ENCODE measurements around the gene ARHGAP25.

ARHGAP25 gene

DNA sequence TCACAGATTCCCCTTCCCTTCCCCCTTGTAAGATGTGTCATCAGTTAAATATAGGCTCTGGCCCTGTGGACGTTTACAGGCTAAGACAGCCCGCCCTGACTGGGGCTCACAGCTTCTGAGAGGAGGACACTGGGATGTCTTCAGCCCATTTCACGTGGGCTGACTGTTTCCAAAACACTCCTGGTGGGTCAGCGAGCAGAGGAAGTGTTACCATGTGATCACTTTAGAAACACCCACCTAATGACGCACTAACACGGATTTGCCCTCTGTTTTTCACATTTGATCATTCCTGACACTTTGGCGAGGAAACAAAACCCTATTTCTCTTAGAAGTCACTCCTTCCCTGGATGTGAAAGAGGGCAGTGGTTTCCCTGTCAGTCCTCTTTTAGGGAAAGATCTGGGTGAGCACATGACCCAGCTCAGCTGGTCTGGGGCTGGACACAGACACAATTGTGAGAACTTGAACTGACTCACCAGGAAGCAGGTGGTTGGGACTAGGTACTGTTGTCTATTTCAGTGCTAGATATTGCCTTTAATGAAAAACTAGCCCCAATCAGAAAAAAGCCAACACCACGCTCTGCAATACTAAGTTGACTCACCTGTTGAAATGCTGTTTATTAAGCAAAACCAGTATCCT is 97.7 kb downstream of the ARHGAP25 start:
- DNase-seq (ENCODE audit: low spot score) = peak; percentile 39

GRCh38 chr2:68833162-68833561 is 98.6 kb downstream of the ARHGAP25 start:
- DNase-seq (ENCODE audit: low spot score) = no peak

DNA sequence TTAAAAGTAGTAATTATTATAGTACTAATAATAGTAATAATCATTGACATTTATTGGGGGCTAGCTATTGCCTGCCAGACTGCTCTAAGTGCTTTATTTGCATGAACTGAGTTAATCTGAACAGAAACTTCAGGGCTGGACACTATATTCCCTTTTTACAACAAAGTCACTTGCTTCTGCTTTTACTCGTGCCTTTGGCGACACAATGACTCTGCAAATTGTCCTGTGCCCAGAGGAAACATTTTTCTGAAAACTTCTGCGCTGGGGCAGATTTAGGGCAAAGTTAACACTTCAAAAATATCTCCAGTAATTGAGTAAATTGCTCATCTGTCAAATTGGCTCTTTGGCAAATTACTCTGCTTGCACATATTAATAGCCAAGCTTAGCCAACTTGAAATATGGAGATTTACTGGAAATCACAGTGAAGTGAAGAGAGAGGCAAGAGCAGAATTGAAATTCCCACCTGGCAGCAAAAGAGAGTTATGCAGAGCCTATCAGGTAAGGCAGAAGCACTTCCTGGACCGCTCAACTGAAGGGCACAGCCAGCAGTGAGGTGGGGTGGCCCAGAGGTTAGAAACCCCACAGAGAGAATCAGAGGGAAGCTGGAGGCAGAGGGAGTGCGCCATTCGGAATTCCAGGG is 100.2 kb downstream of the ARHGAP25 start:
- DNase-seq (ENCODE audit: low spot score) = no peak

DNA sequence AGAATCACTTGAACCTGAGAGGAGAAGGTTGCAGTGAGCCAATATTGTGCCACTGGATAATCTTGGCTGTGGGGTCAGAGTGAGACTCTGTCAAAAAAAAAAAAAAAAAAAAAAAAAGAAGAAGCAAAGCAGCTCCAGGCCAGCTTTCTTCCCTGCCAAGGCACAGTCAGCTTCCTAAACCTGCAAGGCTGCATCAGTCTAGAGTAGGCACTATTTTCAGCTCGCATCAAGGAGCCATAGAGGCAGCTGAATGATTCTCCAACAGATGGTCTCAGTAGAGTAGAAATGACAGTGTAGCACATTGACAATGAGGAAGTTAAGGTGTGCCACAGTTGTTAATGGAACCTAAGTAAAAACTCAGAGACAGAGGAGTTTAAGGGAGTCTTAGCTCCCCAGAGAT is 101.0 kb downstream of the ARHGAP25 start:
- no peak for DNase-seq (ENCODE audit: low spot score)

GRCh38 chr2:68837164-68837860 is 102.7 kb downstream of the ARHGAP25 start:
- no peak for DNase-seq (ENCODE audit: low spot score)

DNA sequence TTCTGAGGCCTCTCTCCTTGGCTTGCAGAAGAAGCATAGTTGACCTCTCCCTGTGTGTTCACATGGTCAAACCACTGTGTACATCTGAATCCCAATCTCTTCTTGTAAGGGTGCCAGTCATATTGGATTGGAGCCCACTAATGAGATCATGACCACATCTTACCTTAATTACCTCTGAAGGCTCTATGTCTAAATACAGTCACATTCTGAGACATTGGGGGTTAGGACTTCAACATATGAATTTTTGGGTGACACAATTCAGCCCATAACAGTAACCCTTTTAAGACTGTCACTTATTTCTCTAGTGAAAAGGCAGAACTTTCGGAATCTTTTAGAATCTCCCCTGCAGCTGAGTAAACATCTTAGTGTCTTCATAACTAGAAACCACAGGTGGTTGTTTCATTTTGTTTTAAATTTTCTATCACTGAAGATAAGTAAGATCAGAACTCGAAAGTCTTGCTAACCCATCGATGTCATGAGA is 103.3 kb downstream of the ARHGAP25 start:
- DNase-seq (ENCODE audit: low spot score) = no peak

DNA sequence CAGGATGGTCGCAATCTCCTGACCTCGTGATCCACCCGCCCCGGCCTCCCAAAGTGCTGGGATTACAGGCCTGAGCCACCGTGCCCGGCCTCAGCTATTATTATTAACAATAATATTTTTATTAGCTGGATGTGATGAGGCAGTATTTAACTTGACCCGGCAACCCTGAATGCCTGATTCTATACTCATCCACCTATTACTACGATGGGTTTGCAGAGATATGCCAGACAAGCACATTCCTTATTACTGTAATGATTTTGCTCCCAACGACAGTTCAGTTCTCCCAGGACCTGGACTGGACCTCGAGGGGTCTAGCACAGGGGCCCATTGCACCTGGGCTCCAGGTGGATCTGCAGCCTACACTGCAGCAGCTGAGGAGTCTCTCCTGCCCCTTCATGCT is 104.0 kb downstream of the ARHGAP25 start:
- no peak for DNase-seq (ENCODE audit: low spot score)

DNA sequence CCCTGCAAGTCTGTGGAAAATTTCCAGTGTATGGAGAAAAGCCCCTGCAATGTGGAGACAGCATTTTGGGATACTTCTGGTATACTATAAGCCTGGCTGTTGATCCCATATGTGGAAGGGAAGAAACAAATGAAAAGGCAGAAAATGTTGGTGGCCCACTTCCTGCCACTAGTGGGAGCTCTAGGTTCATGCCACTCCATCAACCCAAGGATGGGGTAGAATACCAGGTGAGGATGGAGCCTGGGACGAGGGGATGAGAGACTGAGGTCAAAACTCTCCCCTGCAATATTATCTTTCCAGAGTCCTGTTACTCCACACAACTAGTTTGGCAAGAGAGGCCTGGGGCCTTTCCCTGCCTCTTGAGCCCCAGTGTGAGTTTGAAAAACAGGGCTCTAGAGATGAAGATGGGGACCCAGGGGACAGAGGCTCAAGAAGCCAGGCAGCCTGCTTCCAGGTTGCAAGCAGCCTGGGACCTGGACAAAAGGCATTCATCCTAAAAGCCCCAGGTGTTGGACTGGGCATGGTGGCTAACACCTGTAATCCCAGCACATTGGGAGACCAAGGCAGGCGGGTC is 104.7 kb downstream of the ARHGAP25 start:
- no peak for DNase-seq (ENCODE audit: low spot score)

DNA sequence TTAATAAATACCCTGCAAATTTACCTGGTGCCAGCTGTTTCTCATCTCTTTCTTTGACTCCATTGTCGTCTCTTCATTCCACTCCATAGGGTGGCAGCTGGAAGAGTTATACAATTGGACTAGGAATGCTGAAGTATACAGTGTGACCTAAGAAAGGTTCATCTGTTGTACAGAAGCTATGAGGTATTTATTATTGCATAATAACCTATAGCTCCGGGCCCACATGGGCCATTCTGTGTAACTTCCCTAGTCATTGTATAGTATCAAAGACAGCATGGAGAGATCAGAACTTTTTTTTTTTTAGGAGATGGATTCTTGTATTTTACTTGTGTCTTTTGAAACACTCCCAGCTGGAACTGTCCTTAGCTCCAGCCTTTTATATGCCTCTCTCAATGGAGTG is 110.4 kb downstream of the ARHGAP25 start:
- no peak for DNase-seq (ENCODE audit: low spot score)

DNA sequence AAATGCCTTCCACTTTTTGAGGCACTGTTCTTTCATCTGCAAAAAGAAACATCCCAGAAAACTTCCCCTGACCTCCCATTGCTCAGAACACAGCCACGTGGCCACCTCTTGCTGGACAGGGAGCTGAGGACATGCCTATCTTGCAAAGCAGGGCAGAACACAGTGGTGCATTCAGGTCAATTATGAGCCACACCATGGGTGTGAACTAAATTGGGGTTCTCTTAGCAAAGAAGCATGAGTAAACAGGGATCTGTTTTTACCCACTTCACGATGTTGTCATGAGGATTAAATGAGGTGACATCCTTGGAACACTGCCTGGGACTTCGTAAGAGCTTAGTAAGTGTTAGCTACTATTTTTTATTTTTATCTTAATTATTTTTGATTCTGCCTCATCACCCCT is 111.5 kb downstream of the ARHGAP25 start:
- DNase-seq (ENCODE audit: low spot score) = no peak

DNA sequence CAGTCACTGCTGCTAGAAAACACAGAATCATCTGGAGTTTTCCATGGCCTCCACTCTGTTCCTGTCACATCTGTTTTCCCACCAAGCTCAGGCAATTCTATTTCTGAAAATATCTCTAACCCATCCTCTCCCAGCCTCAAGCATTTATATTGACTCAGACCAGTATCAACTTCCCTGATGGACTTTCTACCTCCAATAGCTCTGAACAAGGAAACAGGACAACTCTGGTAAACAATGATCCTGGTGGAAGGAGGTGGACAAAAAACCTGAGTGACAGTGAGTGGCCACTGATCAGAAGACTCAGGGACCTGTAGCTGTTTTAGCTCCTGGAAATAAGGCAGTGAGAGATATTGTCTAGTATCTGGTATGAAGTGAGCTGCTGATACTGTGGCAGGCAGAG is 113.1 kb downstream of the ARHGAP25 start:
- DNase-seq (ENCODE audit: low spot score) = no peak

DNA sequence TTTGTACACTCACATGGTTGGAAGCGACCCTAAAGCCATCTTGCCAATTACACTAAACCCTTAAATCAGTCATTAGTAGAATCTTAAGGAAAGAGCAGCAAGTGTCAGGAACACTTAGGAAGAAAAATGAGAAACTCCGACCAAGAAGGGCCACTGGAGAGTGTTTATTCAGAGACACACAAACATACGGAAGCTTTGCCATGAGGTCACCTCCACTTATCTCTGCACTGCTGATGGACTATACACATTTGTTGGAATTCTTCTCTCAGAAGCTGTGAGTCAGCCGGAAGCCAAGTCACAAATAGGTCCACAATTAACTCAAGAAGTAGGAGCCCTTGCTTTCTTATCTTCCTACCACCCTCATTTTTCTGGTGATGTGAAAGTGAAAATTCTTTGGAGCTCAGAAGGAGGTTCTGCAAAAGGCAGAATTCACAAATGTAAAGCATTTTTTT is 115.0 kb downstream of the ARHGAP25 start:
- no peak for DNase-seq (ENCODE audit: low spot score)

DNA sequence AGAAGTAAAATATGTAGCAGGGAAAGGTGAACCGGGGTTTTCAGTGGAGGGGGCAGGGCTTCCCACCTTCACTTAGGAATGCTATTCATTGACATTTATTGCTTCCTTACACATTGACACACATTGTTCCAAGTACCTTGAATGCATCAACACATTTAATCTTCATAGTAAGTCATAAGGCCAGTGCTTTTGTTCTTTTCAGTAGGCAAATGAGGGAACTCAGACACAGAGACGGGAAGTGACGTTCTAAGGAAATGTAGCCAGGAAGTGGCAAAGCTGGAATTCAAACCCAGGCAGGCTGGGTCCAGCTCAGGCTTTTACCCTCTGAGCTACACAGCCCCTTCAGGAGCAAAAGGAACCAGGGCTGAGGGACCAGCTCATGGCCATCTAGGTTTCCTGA is 115.9 kb downstream of the ARHGAP25 start:
- DNase-seq (ENCODE audit: low spot score) = no peak

DNA sequence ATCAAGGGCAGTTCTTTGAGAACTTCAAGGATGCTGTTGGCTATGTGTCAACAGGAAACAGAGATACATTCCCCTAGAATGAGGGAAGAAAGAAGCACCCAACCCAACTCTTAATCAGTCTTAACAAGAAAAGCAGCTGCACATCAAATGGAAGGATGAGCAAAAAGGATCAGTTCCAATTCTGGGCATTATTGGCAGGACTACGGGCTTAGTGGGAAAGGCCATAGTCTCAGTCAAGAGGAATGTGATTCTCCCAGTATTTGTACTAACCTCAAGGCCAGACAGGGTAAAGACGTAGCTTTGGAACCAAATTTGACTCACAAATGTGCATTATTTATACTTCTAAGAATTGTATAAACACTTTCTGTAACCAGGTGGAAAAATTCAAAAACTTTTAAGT is 118.4 kb downstream of the ARHGAP25 start:
- DNase-seq (ENCODE audit: low spot score) = no peak

GRCh38 chr2:68853915-68854314 is 119.3 kb downstream of the ARHGAP25 start:
- no peak for DNase-seq (ENCODE audit: low spot score)

- DNase-seq (ENCODE audit: low spot score) = no peak
These were observed 119.9 kb downstream of the ARHGAP25 start for GRCh38 chr2:68854476-68854875.

GRCh38 chr2:68855550-68855949 is 120.9 kb downstream of the ARHGAP25 start:
- DNase-seq (ENCODE audit: low spot score) = no peak

DNA sequence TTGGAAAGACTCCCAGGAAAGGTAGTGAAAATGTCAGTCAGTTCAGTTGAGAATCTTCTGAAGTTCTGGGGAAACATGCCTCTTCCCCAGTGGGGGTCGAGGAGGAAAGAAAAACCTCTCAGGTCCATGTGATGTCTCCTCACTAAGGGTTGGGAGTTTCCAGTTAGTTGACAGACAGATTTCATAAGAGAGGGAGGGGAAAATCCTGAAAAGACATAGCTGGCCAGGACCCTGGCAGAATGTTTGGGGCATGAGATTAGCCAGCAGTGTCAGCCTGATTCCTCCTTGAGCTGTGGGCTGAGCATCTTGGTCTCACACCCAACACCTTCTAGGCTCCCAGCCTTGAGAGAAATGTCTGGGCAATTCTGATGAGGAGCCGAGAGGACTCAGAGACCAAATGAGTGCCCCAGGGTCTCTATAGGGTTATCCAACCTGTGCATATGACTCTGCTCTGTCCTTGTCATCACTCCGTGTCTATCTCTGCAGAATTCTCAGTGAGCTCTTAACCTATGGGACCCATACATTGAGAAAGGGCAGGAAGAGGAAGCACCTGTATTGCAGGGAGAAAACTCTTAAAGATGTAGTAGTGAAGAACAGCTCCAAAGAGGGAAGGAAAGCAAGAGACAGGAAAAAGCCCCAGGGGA is 122.7 kb downstream of the ARHGAP25 start:
- no peak for DNase-seq (ENCODE audit: low spot score)

- no peak for DNase-seq (ENCODE audit: low spot score)
These were observed 123.3 kb downstream of the ARHGAP25 start for GRCh38 chr2:68857855-68858456.

DNA sequence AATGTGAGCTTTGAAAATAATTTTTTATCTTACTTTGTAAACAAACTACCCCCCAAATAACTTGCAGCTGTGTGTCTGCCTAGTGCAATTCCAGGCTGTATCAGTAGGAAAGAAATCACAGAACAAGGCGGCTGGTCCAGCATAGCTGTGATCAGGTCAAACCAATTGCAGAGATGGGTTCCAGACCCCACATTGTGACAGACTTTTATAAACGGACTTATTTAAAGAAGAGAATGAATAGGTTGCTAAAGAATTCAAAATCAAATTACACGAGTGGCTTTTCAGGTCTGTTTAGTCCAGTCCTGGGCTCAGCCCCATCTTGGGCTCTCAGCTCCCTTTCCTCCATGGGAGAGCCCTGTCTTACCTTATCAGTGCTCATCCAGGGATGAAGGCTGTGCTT is 125.5 kb downstream of the ARHGAP25 start:
- no peak for DNase-seq (ENCODE audit: low spot score)

DNA sequence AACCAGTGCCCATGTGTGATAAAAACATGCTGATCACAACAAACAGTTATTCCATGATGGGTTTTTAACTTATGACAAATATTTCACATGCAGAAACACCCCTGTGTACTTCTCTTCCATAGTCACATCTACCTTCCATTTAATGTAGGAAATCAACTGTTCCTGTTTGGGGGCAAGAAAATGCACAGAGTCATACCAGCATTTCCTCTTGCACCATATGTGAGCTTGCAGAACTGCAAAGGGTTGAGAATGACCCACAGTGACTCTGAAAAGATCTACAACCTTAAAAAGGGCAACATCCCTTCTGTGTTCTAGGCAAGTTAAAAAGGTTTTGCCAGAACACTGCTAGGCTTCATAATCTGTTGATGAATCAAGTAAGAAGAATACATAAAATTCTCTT is 126.7 kb downstream of the ARHGAP25 start:
- DNase-seq (ENCODE audit: low spot score) = no peak

- DNase-seq (ENCODE audit: low spot score) = no peak
These were observed 128.3 kb downstream of the ARHGAP25 start for GRCh38 chr2:68862889-68863288.
